Head of caudate nucleus (tissue), 42 donors: Measurements from ENCODE around the gene CLIC3.

ENCODE experiments used
- DNase-seq, 42 donors: peaks; one replicate each; pipeline versions ENCODE4 v3.0.0 to v3.0.0-alpha.2; 2020 to 2021; ENCODE audit warnings: mixed read lengths in 7 of 42
- intact Hi-C: fragments of 100-400 bp; cut with DNase I; formaldehyde crosslinking; loops from one replicate; pipeline ENCODE4 v1.15.0; 2022

CLIC3 gene

DNA sequence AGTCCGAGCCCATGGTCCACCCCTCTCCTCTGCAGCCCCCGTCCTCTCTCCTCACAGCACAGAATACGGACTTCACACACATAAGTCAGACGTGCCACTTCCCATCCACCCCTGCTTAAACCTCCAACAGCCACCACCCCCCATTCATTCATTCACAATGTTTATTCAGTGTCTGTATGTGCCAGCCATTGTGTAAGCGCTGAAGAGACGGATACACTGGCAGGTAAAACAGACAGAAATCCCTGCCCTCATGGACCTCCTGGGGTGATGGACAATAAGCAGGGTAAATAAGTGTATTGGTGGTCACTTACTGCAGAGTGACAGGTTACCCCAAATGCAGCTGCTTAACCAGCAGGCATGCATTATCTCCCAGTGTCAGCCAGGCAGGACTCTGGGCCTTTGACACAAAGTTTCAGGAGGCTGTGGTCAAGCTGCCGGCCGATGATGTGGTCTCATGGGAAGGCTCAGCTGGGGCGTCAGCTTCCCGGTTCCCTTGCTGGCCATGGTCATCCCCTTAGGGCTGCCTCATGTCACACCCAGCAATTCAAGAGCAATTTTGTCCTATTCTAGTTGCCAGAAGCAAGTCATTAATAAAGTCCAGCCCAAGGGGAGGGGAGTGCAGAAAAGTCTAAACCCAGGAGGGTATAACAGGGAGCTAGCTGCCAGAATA, 6.0 kb downstream of the CLIC3 start:
- DNase-seq, result no peak
- intact Hi-C loops, result no loop called here

DNA sequence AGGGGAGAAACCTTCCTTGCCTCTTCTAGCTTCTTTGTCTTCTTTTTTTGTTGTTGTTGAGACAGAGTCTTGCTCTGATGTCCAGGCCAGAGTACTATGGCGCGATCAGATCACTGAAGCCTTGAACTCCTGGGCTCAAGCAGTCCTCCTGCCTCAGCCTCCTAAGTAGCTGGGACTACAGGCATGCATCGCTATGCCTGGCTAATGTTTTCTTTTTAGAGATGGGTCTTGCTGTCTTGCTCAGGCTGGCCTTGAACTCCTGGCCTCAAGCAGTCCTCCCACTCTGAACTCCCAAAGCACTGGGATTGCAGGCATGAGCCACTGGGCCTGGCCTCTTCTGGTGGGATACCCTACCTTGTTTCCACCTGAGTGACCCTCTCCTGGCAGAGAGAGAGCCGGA, 7.5 kb downstream of the CLIC3 start:
- DNase-seq, result no peak
- intact Hi-C loops, result no loop called here

DNA sequence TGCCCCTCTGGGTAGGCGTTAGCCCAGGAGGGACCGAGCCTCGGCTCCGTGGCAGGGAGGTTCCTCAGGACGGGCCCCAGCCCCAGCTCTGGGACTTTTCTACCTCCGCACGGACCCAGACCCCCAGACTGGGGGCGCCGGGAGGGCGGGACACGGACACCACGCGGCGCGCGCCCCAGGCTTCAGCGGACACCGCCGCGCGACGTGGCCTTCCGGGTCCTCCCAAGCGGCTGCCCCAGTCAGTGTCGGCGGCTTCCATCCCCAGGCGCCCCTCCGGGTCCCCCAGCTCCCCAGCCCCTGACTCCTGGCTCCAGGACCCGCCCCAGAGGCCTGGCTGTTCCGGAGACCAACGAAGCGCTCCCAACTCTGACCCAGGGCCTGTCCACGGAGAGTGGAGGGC, 10.5 kb downstream of the CLIC3 start:
- no peak for DNase-seq
- intact Hi-C loops, result no loop called here

DNA sequence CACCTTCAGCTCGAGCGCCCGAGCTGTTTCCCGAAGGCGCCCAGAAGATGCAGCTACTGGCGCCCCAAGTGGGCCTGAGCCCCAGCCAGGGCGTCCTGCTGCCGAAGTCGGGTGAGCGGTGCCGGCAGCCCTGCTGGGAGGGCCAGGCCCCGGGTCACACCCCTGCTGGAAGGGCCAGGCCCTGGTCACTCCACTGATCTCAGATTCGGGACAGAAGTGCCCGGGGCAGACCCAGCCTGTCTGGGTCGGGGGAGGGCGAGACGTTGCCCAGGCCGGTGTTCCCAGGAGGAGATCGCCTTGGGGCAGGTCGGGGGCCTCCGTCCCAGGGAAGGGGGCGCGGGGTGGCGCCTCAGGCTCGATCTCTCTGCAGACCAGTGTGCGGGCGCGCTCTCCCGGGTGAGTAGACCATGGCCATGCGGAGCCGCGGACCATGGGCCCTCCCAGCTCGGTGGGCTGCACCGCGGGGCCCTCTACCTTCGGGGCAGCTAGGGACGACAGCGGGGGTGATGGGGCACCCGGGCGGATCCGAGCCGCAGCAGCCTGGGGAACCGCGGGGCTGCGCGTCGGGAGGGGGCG, 11.3 kb downstream of the CLIC3 start:
- intact Hi-C loops, result no loop called here
- peak in 7 of 42 donors; percentile 27 to 60 (median 38) for DNase-seq

DNA sequence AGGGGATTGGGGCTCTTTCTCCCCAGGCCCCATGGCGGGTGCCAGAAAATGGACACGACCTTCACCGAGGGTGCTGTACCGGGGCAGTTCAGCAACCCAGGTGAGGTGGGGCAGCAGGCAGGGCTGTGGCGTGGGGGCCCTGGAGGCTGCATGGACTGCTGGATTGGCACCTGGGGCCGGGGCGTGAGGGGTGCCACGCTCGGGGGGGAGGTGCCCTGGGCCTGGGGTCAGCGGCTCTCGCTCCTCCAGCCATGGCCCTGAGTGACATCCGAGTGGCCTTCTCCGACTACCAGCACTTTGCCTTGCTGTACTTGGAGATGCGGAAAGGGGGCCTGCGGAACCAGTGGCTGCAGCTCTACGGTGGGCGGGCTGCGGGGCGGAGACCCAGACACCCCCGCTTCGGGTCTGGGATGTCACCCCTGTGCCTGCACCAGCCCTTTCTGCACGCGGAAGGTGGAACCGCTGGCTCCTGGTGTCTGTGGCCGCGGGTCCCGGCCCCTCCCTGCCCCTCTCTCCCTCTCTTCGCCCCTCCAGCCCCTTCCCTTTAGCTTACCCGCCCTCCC, 11.8 kb downstream of the CLIC3 start:
- peak in 2 of 42 donors; percentile 37 to 51 for DNase-seq
- intact Hi-C loops, result no loop called here

DNA sequence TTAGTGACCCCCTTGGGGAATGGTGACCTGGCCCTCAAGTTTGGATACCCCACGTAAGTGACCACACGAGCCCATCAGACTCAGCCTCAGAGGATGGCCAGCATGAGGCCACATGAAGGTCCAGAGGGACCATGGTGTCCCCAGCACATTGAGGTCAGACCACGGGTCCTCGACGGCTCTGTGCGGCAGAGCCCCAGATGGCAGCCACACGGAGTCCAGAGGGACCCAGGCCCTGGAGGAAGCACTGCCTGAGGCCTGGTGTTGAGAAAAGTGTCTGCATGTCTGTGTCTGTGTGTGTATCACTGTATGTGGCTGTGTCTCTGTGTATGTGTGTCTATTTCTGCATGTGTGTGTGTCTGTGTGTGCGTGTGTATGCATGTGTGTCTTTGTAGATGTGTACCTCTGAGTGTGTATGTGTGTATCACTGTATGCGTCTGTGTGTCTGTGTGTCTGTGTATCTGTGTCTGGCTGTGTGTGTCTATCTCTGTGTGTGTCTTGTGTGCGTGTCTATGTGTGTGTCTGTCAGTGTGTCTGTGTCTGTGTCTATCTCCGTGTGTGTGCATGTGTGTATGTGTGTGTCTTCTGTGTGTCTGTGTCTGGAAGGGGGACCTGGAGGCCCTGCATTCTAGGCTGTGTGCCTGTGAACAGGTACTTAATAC, 12.6 kb downstream of the CLIC3 start:
- peak in 3 of 42 donors; percentile 33 to 55 (median 40) for DNase-seq
- intact Hi-C loops, result no loop called here

DNA sequence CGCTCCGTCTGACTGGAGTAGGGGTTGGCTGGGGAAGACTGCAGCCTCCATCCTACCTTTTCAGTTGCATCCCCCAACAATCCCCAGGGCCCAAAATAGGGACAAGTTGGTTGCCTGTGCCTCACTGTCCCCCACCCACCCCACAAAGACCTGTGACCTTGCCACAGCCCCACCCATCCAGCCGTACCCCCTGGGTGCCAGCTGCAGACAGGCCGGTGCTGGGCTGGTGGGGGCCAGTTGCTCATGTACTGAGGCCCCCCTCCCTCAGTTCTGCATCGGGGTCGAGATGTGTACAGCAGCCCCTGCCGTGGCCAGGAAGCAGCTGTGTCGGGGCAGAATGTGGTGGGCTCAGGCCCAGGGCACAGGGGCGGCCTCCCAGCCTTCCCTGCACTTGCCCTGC, 13.2 kb downstream of the CLIC3 start:
- DNase-seq, result peak in 11 of 42 donors; percentile 34 to 72 (median 50)
- intact Hi-C loops, result no loop called here

DNA sequence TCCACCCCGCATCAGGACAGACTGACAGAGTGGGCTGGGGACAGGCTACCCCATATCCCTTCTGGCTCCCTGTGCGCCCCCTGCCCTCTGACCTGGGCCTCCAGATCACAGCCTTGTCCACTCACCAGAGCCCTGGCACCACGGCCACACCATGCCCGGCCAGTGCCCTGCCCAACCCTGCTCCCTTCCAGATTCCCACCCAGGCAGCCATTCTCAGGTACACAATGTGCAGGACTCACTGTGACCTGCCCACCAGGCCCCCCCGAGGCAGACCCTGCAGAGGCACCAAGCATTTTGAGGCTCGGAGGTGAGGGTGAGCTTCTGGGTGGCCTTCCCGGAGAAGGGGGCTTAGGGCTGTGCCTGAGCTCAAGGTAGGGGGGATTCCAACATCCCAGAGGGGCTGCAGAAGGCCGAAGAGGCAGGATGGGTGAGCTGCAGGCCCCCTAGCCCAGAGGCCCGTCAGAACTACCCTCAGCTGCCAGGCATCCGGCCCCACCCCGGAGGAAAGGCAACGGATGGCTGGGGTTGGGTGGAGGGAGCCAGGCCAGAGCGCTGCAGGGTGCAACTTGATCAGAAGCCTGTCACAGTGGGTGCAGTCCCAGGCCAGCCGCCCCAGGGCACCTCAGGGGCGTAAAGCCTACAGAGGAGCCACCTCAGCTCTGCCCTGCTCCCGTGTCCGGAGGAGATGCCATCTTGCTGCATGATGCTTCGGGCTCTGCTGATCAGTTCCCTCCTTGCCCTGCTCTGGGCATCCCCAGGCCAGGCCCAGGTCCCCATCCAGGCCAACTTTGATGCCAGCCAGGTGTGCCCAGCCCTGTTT, 13.9 kb downstream of the CLIC3 start, which contains the start of gene LCNL1:
Gene LCNL1 (plus strand): TSS at position 762 of the 820 bp plus-strand sequence. CDS start 594 bp downstream, outside the sequence.
- intact Hi-C loops, result no loop called here
- peak in 38 of 42 donors; percentile 44 to 86 (median 66) for DNase-seq

DNA sequence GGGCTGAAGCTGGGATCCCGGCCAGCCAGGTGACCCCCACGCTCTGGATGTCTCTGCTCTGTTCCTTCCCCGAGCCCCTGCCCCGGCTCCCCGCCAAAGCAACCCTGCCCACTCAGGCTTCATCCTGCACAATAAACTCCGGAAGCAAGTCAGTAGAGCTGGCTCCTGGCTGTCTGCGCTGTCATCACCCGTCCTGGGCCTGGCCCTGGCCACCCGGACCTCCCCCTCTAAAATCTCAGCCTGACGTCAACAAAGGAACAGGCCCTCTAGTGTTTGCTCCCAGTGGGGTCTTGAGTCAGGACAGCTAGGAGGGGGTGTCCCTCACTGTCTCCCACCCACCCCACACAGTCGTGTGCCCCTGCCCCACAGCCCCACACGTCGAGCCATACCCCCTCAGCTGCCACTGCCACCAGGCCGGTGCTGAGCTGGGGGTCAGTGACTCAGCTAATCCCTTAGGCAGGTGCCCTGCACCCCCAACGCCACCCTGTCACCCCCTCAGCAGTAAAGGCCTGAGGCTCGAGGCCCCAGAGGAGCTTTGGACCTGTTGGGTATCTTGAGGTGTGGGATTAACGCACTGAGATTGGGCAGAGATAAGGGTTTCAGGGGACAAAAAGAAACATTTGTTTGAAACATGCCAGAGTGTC, 14.7 kb downstream of the CLIC3 start:
- peak in 35 of 42 donors; percentile 48 to 88 (median 65) for DNase-seq
- intact Hi-C loops, result no loop called here

DNA sequence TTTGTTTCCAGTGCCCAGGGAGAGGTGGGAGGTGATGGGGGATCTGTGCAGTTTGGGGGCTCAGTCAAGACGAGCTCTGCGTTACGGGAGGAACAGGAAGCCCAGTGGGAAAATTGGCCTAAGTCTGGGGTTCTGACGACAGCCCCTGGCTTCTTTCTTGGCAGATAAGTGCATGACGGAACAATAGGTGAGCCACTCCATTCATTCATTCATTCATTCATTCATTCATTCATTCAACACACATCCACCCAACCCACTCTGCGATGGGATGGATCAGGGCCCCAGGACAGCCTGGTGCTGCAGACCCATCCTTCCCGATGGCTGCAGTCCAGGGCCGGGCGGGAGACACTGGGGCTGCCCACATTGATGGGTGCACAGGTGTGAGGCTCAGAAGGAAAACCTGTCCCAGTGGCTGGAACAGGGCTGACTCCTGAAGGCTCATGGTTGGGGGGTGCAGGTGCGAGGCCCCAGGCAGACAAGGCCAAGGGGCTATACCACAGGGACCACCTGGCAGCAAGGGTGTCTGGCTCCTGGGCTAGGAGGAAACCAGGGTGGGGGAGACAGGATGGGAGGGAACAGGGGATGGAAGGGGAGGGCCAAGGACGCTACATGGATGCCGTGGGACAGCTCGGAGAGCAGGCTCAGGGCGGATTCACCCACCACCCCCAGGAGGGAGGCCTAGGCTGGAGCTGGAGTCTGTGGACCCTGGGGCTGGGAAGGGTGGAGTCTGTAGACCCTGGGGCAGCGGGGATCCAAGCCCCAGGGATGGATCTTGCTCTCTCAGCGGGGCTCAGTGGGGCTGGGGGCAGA, 15.5 kb downstream of the CLIC3 start:
- peak in 10 of 42 donors; percentile 15 to 69 (median 46) for DNase-seq
- intact Hi-C loops, result no loop called here

DNA sequence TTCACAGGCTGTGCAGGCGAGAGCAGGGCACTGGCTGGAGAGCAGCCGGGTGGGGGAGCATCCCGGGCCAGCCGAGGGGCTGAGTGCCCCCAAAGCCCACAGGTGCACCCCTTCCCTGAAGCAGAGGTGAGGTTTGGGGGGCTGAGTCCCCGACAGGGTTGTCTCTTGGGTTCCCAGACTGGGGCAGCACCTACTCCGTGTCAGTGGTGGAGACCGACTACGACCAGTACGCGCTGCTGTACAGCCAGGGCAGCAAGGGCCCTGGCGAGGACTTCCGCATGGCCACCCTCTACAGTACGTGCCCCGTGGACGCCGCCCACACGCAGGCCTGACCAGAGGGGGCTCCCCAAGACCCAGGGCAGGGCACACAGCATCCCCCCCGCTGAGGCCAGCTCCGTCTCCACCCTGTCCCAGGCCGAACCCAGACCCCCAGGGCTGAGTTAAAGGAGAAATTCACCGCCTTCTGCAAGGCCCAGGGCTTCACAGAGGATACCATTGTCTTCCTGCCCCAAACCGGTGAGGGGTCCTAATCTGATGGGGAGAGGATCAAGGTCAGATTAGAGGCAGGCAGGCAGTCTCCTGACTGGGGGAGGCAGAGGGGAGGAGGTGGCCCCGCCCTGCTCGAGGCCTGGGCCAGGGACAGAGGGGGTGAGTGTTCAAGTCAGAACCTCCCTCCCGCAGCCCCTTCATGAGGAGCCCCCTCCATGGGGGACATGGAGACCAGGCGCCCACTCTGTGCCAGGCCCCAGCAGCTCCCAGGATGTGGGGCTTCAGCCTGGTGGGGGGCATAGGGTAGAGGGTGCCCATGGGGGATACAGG, 16.4 kb downstream of the CLIC3 start:
- intact Hi-C loops, result loop anchor here (5.0 kb wide), 1 partner anchor 38 kb away; the partner anchor contains the start of gene FBXW5
- peak in 8 of 42 donors; percentile 19 to 67 (median 46) for DNase-seq

DNA sequence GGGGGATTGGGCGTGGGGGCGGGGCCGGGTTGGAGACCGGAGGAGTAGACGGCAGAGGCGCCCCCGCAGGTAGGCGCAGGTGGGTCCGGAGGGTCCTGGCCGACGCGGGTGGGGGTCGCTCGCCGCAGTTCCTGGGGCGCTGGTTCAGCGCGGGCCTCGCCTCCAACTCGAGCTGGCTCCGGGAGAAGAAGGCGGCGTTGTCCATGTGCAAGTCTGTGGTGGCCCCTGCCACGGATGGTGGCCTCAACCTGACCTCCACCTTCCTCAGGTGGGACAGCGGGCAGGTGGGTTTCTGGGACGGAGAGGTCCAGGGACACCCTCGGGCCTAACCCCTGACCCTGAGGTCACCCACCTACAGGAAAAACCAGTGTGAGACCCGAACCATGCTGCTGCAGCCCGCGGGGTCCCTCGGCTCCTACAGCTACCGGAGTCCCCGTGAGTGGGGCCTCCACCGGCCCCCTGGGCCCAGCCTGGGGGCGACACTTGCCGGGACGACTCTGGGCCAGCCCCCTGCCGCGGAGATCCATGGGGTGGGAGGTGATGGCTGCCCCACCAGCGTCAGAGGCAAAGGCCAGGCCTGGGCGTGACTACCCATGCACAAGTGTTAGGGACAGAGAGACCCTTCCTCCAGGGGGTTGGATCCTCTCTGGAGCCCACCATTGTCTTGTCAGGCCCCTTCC, 17.4 kb downstream of the CLIC3 start:
- intact Hi-C loops, result loop anchor here (5.0 kb wide), 1 partner anchor 37 kb away; the partner anchor contains the start of gene FBXW5
- peak in 2 of 42 donors; percentile 41 to 44 for DNase-seq

DNA sequence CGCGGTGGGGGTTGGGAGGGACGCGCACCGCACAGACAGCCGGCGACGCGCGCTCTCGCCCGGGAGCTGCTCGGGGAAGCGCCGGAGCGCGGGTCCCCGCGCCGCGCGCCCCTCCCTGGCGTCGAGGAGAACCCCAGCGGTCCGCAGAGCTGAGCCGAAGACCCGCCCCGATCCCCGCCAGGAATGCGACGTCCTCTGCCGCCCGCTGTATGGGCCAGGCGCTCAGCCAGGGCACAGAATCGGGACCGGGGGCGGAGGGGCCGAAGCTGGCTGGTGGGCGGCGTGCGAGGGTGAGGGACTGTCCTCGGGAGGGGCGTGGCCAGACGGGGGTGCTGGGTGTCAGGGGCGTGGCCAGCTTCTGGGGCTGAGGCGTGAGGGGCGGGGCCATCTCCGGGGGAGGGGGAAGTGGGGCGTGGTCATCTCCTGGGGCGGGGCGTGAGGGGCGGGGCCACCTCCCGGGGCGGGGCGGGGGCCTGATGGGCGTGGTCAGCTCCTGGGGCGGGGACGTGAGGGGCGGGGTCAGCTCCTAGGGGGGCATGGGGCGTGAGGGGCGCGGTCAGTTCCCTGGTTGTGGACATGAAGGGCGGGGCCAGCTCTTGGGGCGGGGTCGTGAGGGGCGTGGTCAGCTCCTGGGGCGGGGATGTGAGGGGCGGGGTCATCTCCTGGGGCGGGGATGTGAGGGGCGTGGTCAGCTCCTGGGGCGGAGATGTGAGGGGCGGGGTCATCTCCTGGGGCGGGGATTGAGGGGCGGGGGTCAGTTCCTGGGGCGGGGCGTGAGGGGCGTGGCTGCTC, 18.1 kb downstream of the CLIC3 start:
- intact Hi-C loops, result loop anchor here (5.0 kb wide), 1 partner anchor 36 kb away; the partner anchor contains the start of gene FBXW5
- peak; percentile 84 to 98 (median 92) for DNase-seq

DNA sequence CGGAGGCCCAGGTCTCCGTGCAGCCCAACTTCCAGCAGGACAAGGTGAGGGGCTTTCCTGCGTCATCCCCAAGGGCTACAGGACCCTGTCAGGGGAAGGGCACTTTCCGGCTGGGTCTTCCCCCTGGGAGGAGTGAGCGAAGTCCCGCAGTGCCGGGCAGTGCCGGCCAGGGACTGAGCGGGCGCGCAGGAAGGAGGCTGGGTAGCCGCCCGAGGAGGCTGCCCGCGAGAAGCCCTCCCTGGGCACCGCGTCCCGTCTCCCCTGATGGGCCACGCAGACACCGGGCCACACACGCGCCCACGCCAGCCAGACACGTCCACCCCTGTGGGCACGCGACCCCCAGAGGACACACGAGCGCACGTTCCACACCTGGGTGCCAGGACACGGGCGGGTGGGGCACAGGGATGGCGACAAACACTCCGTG, 18.7 kb downstream of the CLIC3 start:
- DNase-seq, result peak in 2 of 42 donors; percentile 16 to 36
- intact Hi-C loops, result loop anchor here (5.0 kb wide), 1 partner anchor 35 kb away; the partner anchor contains the start of gene FBXW5

DNA sequence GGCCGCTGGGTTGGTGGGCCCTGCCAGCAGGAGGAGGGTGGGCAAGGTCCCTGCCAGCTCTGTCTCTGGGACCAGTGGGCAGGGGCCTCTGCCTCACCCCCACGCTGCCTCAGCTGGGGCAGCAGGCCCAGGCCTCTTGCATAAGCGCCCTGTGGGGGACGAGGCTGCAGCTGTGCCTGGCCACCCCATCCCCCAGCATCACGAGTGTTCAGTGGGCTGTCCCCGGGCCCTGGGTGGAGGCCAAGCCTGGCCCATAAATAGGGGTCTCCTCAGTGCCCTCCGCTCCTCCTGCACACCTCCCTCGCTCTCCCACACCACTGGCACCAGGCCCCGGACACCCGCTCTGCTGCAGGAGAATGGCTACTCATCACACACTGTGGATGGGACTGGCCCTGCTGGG, 19.1 kb downstream of the CLIC3 start, which contains the start of gene PTGDS:
Gene PTGDS (plus strand): TSS at position 282 of the 400 bp plus-strand sequence. CDS start 75 bp downstream, at position 357.
- intact Hi-C loops, result loop anchor here (5.0 kb wide), 1 partner anchor 35 kb away; the partner anchor contains the start of gene FBXW5
- peak; percentile 92 to 99 (median 97) for DNase-seq
